Measurements from ENCODE around the gene RPL18. TPM values are rescaled to one million over a fixed set of nuclear protein-coding genes. Genes with fewer than 3 reads are reported as not detected.

The RPL18 gene
- total RNA-seq, 1 donor: 1,575 TPM

DNA sequence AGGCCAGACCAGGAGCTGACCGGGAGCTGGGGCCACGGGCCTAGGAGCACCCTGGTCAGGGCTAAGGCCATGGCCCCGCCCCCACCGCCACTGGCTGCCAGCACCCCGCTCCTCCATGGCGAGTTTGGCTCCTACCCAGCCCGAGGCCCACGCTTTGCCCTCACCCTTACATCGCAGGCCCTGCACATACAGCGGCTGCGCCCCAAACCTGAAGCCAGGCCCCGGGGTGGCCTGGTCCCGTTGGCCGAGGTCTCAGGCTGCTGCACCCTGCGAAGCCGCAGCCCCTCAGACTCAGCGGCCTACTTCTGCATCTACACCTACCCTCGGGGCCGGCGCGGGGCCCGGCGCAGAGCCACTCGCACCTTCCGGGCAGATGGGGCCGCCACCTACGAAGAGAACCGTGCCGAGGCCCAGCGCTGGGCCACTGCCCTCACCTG lies 6.9 kb upstream of the RPL18 start:
- no peak for DNase-seq (ENCODE audit: low read depth)
- TF ChIP-seq, protein P1, sequence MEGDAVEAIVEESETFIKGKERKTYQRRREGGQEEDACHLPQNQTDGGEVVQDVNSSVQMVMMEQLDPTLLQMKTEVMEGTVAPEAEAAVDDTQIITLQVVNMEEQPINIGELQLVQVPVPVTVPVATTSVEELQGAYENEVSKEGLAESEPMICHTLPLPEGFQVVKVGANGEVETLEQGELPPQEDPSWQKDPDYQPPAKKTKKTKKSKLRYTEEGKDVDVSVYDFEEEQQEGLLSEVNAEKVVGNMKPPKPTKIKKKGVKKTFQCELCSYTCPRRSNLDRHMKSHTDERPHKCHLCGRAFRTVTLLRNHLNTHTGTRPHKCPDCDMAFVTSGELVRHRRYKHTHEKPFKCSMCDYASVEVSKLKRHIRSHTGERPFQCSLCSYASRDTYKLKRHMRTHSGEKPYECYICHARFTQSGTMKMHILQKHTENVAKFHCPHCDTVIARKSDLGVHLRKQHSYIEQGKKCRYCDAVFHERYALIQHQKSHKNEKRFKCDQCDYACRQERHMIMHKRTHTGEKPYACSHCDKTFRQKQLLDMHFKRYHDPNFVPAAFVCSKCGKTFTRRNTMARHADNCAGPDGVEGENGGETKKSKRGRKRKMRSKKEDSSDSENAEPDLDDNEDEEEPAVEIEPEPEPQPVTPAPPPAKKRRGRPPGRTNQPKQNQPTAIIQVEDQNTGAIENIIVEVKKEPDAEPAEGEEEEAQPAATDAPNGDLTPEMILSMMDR (IDR thresholded peaks at IDR 0.05; ENCODE audit: insufficient read depth, low read depth, low read length): no peak
- H3K4me3 ChIP-seq (ENCODE audit: low read depth, low read length): no peak overlapping the region

DNA sequence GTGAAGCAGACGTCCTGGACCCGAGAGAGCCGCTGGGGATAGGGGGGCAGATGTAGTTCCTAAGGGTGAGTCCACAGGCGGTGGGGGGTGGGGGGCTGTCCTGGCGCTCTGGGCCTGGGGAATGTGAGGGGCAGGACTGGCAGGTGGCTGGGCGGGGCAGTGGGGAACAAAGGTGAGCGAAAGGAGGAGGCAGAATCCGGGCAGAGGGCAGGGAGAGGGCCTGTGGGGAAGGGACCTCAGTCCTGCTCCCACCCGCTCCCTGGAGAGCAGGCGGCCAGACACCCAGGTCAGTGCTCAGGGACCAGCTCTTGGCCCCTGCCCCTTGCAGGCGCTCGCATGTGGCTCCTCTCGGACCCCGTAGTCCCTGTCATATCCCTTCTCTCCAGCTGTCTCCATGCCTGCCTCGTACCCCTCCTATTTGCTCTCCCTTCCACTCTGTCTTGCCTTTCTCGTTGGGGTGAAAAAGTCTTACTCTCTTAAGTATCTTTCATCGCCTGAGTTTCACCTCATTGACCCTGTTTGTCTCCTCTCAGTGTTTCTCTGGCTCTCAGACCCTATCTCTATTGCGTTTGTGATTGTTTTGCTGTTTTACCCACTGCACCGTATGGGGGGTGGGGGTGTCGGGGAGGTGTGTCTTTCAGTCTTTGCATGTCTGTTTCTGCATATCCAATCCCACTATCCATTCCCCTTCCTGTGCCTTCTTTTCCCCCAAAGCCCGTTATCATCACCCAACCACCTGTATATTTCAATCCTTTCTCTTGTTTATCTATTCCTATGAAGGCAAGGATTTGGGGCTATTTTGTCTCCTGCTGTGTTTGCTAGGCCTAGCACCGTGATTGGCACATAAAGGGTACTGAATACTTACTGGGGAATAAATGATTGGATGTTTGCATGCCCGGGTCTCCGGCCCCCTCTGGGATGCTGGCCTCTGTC lies 6.1 kb upstream of the RPL18 start:
- TF ChIP-seq, protein P1 (IDR thresholded peaks at IDR 0.05; ENCODE audit: insufficient read depth, low read depth, low read length): no peak
- no peak for DNase-seq (ENCODE audit: low read depth)
- peak overlapping the region; percentile 67 for H3K4me3 ChIP-seq (ENCODE audit: low read depth, low read length)

DNA sequence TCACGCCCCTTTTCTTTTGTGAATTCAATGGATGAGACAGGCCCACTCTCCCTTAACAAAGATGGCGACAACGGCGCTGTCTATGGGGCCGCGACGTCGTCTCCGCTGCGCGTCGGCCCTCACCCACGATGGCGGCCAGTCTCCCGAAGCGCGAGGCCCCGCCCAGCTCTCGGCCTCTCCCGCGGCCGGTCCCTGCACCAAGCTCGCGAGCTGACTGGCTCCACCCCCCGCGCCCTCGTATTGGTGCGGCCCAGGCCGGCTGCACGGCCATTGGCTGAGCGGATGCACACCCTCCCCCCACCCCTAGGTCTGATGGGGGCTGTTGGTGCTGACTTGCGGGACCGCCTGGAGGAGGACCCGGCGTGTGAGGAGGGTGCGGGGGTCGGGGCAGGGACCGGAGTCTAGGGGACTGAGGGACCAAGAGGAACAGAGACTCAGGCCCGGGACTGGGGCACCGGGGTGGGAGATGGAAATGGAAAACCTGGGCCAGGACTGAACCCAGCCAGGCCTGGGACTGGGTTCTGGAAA lies 5.2 kb upstream of the RPL18 start:
- TF ChIP-seq, protein P1 (IDR thresholded peaks at IDR 0.05; ENCODE audit: insufficient read depth, low read depth, low read length): no peak
- peak overlapping the region; percentile 67 for H3K4me3 ChIP-seq (ENCODE audit: low read depth, low read length)
- DNase-seq (ENCODE audit: low read depth): peak; percentile 97

DNA sequence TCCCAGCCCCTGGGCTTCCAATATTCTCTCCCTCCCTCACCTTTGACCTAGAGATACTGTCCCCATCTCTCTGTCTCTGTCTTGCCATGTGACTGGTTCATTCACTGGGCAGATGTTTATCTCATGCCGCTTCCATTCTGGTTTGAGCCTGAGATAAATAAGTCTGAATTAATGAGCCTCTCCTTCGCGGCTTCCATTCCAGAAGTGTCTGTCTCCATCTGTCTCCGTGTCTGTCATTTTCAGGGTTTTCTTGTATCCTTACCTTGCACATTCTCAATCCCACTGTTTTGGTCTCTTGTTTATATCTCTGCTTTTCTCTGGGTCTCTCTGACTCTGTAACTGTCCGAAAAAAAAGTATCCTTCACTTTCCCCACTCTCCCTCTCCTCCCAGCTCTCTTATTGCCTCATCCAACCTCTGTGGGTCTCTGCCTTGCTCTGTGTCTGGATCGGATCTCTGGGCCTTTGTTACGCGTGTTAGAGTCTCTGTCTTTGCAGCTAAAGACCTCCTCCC lies 4.6 kb upstream of the RPL18 start:
- TF ChIP-seq, protein P1 (IDR thresholded peaks at IDR 0.05; ENCODE audit: insufficient read depth, low read depth, low read length): no peak
- DNase-seq (ENCODE audit: low read depth): no peak
- H3K4me3 ChIP-seq (ENCODE audit: low read depth, low read length): peak overlapping the region; percentile 52

DNA sequence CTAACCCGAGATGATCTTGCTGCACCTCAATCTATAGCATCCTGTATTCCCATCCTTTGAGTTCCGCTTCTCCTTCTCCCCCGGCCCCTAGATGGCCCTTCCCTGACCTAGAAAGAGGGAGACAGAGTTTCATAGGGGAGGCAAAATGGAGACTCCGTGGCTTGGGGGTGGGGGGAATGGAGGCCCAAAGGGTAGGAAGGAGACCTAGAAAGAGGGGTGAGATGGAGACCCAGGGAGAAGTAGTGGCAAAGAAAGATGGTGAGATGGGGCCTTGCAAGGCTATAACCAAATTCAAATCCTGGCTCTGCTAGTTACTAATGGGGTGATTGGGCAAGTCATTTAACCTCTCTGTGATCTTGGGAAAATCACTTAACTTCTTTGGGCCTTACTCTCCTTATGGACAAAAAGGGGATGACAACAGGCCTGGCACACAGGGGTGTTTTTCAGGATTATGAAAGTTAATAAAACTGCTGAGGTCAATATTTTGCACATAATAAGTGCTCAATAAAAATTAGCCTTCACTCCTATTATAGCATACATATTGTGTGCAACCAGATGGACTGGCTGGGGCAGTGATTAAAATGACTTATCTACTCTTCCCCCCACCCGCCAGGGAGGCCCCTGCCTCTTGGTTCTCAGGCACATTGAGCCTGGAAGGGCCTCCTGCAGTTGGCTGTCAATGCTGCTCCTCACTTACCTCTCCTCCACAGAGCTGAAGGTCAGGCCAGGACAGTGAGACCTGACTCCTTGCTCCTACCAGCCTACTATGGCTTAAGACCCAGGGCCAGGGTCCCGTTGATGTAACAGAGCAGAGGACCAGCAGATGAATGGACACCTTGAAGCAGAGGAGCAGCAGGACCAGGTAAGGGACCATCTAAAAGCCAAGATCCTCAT lies 961 bp upstream of the RPL18 start:
- TF ChIP-seq, protein P1 (IDR thresholded peaks at IDR 0.05; ENCODE audit: insufficient read depth, low read depth, low read length): no peak
- peak overlapping the region; percentile 93 for H3K4me3 ChIP-seq (ENCODE audit: low read depth, low read length)
- DNase-seq (ENCODE audit: low read depth): peak; percentile 43

DNA sequence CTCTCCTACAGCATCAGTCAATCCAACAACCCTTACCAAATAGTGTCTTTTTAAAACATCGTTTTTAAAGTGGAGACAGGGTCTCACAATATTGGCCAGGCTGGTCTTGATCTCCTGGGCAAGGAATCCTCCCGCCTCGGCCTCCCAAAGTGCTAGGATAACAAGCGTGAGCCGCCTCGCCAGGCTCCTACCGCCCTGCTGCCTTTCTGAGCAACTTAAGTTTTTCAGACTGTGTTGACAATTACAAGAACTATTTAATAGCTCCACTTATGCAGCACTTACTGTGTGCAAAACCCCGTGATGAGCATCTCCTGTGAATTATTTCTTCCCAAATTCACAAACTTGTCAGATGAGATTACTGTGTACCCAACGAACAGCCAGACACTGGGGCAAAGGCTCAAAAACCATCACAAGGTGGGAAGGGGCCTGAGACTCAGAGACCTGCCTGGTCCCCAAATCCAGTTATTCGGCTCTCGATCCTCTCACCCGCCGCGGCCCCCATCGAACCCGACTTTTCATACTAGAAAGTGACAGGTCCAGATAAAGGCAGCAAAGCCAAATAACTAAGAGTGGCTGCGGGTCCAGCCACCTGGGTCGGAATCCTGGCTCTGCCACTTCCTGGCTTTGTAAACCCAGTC lies 581 bp downstream of the RPL18 start:
- TF ChIP-seq, protein P1 (IDR thresholded peaks at IDR 0.05; ENCODE audit: insufficient read depth, low read depth, low read length): no peak
- DNase-seq (ENCODE audit: low read depth): no peak
- peak overlapping the region; percentile 93 for H3K4me3 ChIP-seq (ENCODE audit: low read depth, low read length)

All from fibroblast of villous mesenchyme (primary cell).